CD8-positive, alpha-beta memory T cell (primary cell): ENCODE data around the gene TAF7. TPM values are rescaled to one million over a fixed set of nuclear protein-coding genes. Genes with fewer than 3 reads are reported as not detected.

Experiments used
- CTCF ChIA-PET: fragments of 350-600 bp; sonication (Branson Sonifier 250); formaldehyde crosslinking; loops from one replicate; lab custom pipeline; 2021; ENCODE audit warnings: antibody characterized with exemption; lab: Charles Lee
- POLR2A ChIA-PET: fragments of 350-600 bp; sonication (Branson Sonifier 250); formaldehyde crosslinking; loops from one replicate; lab custom pipeline; 2021; ENCODE audit warnings: antibody characterized with exemption; lab: Charles Lee
- DNase-seq, 5 donors: peaks; one replicate each; pipeline versions ENCODE4 v3.0.0 to v3.0.0-alpha.2; 2020 to 2022; ENCODE audit warnings: mixed read lengths in 1 of 5
- H3K27ac ChIP-seq: one replicate; pipeline ENCODE4 v1.7.0; 2013; ENCODE audit warnings: low read depth, mild to moderate bottlenecking, low read length, moderate library complexity
- H3K27me3 ChIP-seq: 2 replicates; pipeline ENCODE4 v1.7.0; 2013; ENCODE audit warnings: low read length, mild to moderate bottlenecking; ENCODE audit not compliant: insufficient read depth, poor library complexity, severe bottlenecking
- H3K36me3 ChIP-seq: 2 replicates; pipeline ENCODE4 v1.7.0; 2013; ENCODE audit warnings: mild to moderate bottlenecking, low read length, moderate library complexity; ENCODE audit not compliant: insufficient read depth
- H3K4me1 ChIP-seq: 2 replicates; pipeline ENCODE4 v1.7.0; 2013; ENCODE audit warnings: mild to moderate bottlenecking, low read length, moderate library complexity; ENCODE audit not compliant: insufficient read depth
- H3K4me3 ChIP-seq: 2 replicates; pipeline ENCODE4 v1.7.0; 2013; ENCODE audit warnings: mild to moderate bottlenecking, low read length
- H3K9me3 ChIP-seq: 2 replicates; pipeline ENCODE4 v1.7.0; 2013; ENCODE audit warnings: mild to moderate bottlenecking, low read length
- H3K27ac Mint-ChIP-seq, 8 donors: one replicate each; pipeline ENCODE4 v1.8.0; 2020 to 2021; ENCODE audit warnings: mixed read lengths in 8 of 8, mild to moderate bottlenecking in 6 of 8, inconsistent platforms in 3 of 8, moderate library complexity in 3 of 8
- H3K27me3 Mint-ChIP-seq, 2 donors: one replicate each; pipeline ENCODE4 v1.8.0; 2020 to 2021; ENCODE audit warnings: mixed read lengths in 2 of 2, mild to moderate bottlenecking in 1 of 2, moderate library complexity in 1 of 2
- H3K36me3 Mint-ChIP-seq, 3 donors: one replicate each; pipeline ENCODE4 v1.8.0; 2020 to 2021; ENCODE audit warnings: mixed read lengths in 3 of 3, inconsistent platforms in 1 of 3, mild to moderate bottlenecking in 1 of 3
- H3K4me1 Mint-ChIP-seq, 3 donors: one replicate each; pipeline ENCODE4 v1.8.0; 2020 to 2021; ENCODE audit warnings: mixed read lengths in 3 of 3, inconsistent platforms in 1 of 3, mild to moderate bottlenecking in 1 of 3
- H3K4me3 Mint-ChIP-seq, 7 donors: one replicate each; pipeline ENCODE4 v1.8.0; 2020 to 2021; ENCODE audit warnings: mixed read lengths in 7 of 7, mild to moderate bottlenecking in 6 of 7, moderate library complexity in 4 of 7, inconsistent platforms in 2 of 7
- H3K9me3 Mint-ChIP-seq, 5 donors: one replicate each; pipeline ENCODE4 v1.8.0; 2020 to 2022; ENCODE audit warnings: mixed read lengths in 5 of 5, mild to moderate bottlenecking in 3 of 5, moderate library complexity in 2 of 5, inconsistent platforms in 1 of 5
- polyA plus RNA-seq: library from polyadenylated mRNA; unstranded; fragments of 300-500 nt; fragmentation: Illumina TruSeq; gene quantifications from one replicate; pipeline ENCODE4 v1.2.3, GENCODE V29; 2021
- total RNA-seq, 2 experiments: library from RNA; stranded (reverse); gene quantifications; one replicate each; pipeline ENCODE4 v1.2.3, GENCODE V29; 2021

TAF7 gene
- total and polyA plus RNA-seq, 3 experiments from 2014 or later = 70.9 to 196 (median 72.2) TPM

- Histone ChIP-seq H3K27me3 (peaks cover 3% of the 10 kb centered on the region), H3K27ac (no peak within 1 kb of the TSS), H3K4me1 (peaks cover 4% of the 10 kb centered on the region), H3K36me3 (no peaks in the 10 kb centered on the region), H3K9me3 (no peaks in the 10 kb centered on the region), H3K4me3 (no peak within 1 kb of the TSS)
- peak in 2 of 5 donors; percentile 8 to 51 for DNase-seq
- Mint-ChIP-seq H3K4me1 (peaks cover 9 to 18% (median 10%) of the 10 kb centered on the region in 3 donors), H3K9me3 (peaks cover 28 to 73% (median 65%) of the 10 kb centered on the region in 5 donors), H3K27me3 (peaks cover 63 to 83% of the 10 kb centered on the region in 2 donors), H3K4me3 (peak within 1 kb of the TSS; percentile 18 to 78 (median 50)), H3K36me3 (peaks cover 4 to 10% (median 5%) of the 10 kb centered on the region in 3 donors), H3K27ac (no peak within 1 kb of the TSS)
- CTCF ChIA-PET = interaction anchor here (1.0 to 3.5 kb wide), 8 partner anchors 9 to 237 kb away, joined by 3 to 28 read pairs (median 3); partner anchors contain the start of genes PCDHGB3 and TAF7
- POLR2A ChIA-PET = interaction anchor here (0.5 to 1.2 kb wide), 3 partner anchors 10 to 65 kb away, joined by 3 to 8 read pairs (median 6); partner anchors contain the start of gene TAF7
Observed at GRCh38 chr5:141330299-141331080, 9.9 kb upstream of the TAF7 start, which contains the start of gene PCDHGA1. TSS of gene PCDHGA1 (plus strand) at chr5:141330514.

- H3K27ac Mint-ChIP-seq = no peak overlapping the region
- H3K27me3 Mint-ChIP-seq = peaks cover 46 to 64% of the 10 kb centered on the region in 2 donors
- Histone ChIP-seq H3K4me3 (no peak overlapping the region), H3K4me1 (peaks cover 4% of the 10 kb centered on the region), H3K36me3 (no peaks in the 10 kb centered on the region), H3K9me3 (no peaks in the 10 kb centered on the region), H3K27me3 (peaks cover 3% of the 10 kb centered on the region), H3K27ac (no peak overlapping the region)
- no peak for DNase-seq
- ChIA-PET POLR2A (interaction anchor here (1.0 kb wide), 1 partner anchor 8 kb away, joined by 3 read pairs; no protein-coding TSS in a partner anchor), CTCF (interaction anchor here (1.0 to 3.5 kb wide), 3 partner anchors 9 to 236 kb away, joined by 4 to 28 read pairs (median 5); partner anchors contain the start of gene TAF7)
- H3K4me1 Mint-ChIP-seq = peaks cover 9 to 18% (median 10%) of the 10 kb centered on the region in 3 donors
- no peak overlapping the region for H3K4me3 Mint-ChIP-seq
- peaks cover 1 to 6% (median 2%) of the 10 kb centered on the region in 3 donors for H3K36me3 Mint-ChIP-seq
- peaks cover 14 to 58% (median 52%) of the 10 kb centered on the region in 5 donors for H3K9me3 Mint-ChIP-seq
Observed at GRCh38 chr5:141328231-141328630, 7.6 kb upstream of the TAF7 start.

GRCh38 chr5:141326088-141326854, 5.7 kb upstream of the TAF7 start:
- peak overlapping the region; percentile 60 for H3K4me3 ChIP-seq
- Mint-ChIP-seq H3K27me3 (peaks cover 35 to 51% of the 10 kb centered on the region in 2 donors), H3K36me3 (peaks cover 2 to 4% (median 4%) of the 10 kb centered on the region in 3 donors), H3K27ac (peak overlapping the region; percentile 25 to 96 (median 92)), H3K9me3 (peaks cover 16 to 63% (median 52%) of the 10 kb centered on the region in 5 donors), H3K4me3 (peak overlapping the region; percentile 81 to 96 (median 94)), H3K4me1 (peaks cover 9 to 31% (median 12%) of the 10 kb centered on the region in 3 donors)
- POLR2A ChIA-PET = interaction anchor here (0.6 to 1.0 kb wide), 3 partner anchors 199 to 238 kb away, joined by 4 to 8 read pairs (median 4); no protein-coding TSS in a partner anchor
- H3K36me3 ChIP-seq = no peaks in the 10 kb centered on the region
- DNase-seq = peak; percentile 22 to 79 (median 59)
- CTCF ChIA-PET = interaction anchor here (0.8 to 2.1 kb wide), 4 partner anchors 195 to 237 kb away, joined by 3 to 5 read pairs (median 4); no protein-coding TSS in a partner anchor
- no peak overlapping the region for H3K27ac ChIP-seq
- H3K9me3 ChIP-seq = peaks cover 13% of the 10 kb centered on the region
- H3K4me1 ChIP-seq = peaks cover 8% of the 10 kb centered on the region
- peaks cover 3% of the 10 kb centered on the region for H3K27me3 ChIP-seq

- Histone ChIP-seq H3K4me3 (no peak overlapping the region), H3K4me1 (peaks cover 20% of the 10 kb centered on the region), H3K9me3 (peaks cover 39% of the 10 kb centered on the region), H3K36me3 (peaks cover 12% of the 10 kb centered on the region), H3K27ac (no peak overlapping the region), H3K27me3 (no peaks in the 10 kb centered on the region)
- Mint-ChIP-seq H3K27me3 (peaks cover 11 to 16% of the 10 kb centered on the region in 2 donors), H3K27ac (peak overlapping the region in 2 of 8 donors; percentile 27 to 99), H3K4me1 (peaks cover 35 to 57% (median 41%) of the 10 kb centered on the region in 3 donors), H3K36me3 (peaks cover 19 to 37% (median 32%) of the 10 kb centered on the region in 3 donors), H3K9me3 (peaks cover 38 to 72% (median 62%) of the 10 kb centered on the region in 5 donors), H3K4me3 (peak overlapping the region in 4 of 7 donors; percentile 16 to 91 (median 34))
- no peak for DNase-seq
- CTCF ChIA-PET = interaction anchor here (1.2 kb wide), 1 partner anchor 236 kb away, joined by 4 read pairs; no protein-coding TSS in a partner anchor
- POLR2A ChIA-PET = no interaction called here
Observed at GRCh38 chr5:141322261-141322660, 1.7 kb upstream of the TAF7 start.

- Mint-ChIP-seq H3K4me3 (peak overlapping the region; percentile 91 to 99 (median 95)), H3K36me3 (peaks cover 28 to 54% (median 50%) of the 10 kb centered on the region in 3 donors), H3K27ac (peak overlapping the region in 6 of 8 donors; percentile 58 to 99 (median 99)), H3K9me3 (peaks cover 47 to 85% (median 77%) of the 10 kb centered on the region in 5 donors), H3K27me3 (peaks cover 3 to 4% of the 10 kb centered on the region in 2 donors), H3K4me1 (peaks cover 26 to 56% (median 31%) of the 10 kb centered on the region in 3 donors)
- Histone ChIP-seq H3K4me3 (peak overlapping the region; percentile 96), H3K9me3 (peaks cover 53% of the 10 kb centered on the region), H3K27ac (no peak overlapping the region), H3K27me3 (no peaks in the 10 kb centered on the region), H3K36me3 (peaks cover 12% of the 10 kb centered on the region), H3K4me1 (peaks cover 16% of the 10 kb centered on the region)
- CTCF ChIA-PET = interaction anchor here (0.9 to 5.2 kb wide), 25 partner anchors 10 to 318 kb away, joined by 3 to 35 read pairs (median 4); partner anchors contain the start of genes DIAPH1, HDAC3, PCDHGA1 and PCDHGA11
- POLR2A ChIA-PET = interaction anchor here (0.8 to 1.8 kb wide), 7 partner anchors 9 to 672 kb away, joined by 3 to 8 read pairs (median 5); partner anchors contain the start of genes HDAC3, IK, NDUFA2 and PCDHGA1
- DNase-seq = no peak
Observed at GRCh38 chr5:141319699-141320098, 885 bp downstream of the TAF7 start.

GRCh38 chr5:141319202-141319601, 1.4 kb downstream of the TAF7 start:
- no peak overlapping the region for H3K27ac ChIP-seq
- Mint-ChIP-seq H3K9me3 (peaks cover 52 to 90% (median 81%) of the 10 kb centered on the region in 5 donors), H3K4me3 (peak overlapping the region in 5 of 7 donors; percentile 23 to 97 (median 95)), H3K36me3 (peaks cover 29 to 56% (median 55%) of the 10 kb centered on the region in 3 donors), H3K27ac (peak overlapping the region in 2 of 8 donors; percentile 59 to 88), H3K4me1 (peaks cover 26 to 56% (median 31%) of the 10 kb centered on the region in 3 donors), H3K27me3 (peaks cover 0 to 4% of the 10 kb centered on the region in 2 donors)
- H3K4me1 ChIP-seq = peaks cover 16% of the 10 kb centered on the region
- H3K27me3 ChIP-seq = no peaks in the 10 kb centered on the region
- peak overlapping the region; percentile 96 for H3K4me3 ChIP-seq
- H3K9me3 ChIP-seq = peaks cover 53% of the 10 kb centered on the region
- POLR2A ChIA-PET = no interaction called here
- no peak for DNase-seq
- CTCF ChIA-PET = interaction anchor here (1.4 to 5.2 kb wide), 11 partner anchors 11 to 318 kb away, joined by 4 to 35 read pairs (median 12); partner anchors contain the start of genes HDAC3, PCDHGA1, PCDHGB2 and RELL2
- peaks cover 12% of the 10 kb centered on the region for H3K36me3 ChIP-seq
